GM13976 (cell line): ENCODE results near the gene PIK3CD.

Experiments used
- DNase-seq: peaks from one replicate; pipeline ENCODE4 v3.0.0; 2012; ENCODE audit warnings: low spot score
- CTCF ChIP-seq: IDR thresholded peaks from 2 replicates; pipeline ENCODE4 v1.5.1; 2012; ENCODE audit warnings: borderline replicate concordance, mild to moderate bottlenecking; ENCODE audit not compliant: insufficient read depth; ENCODE audit errors: extremely low read depth, missing control alignments, control extremely low read depth
- in situ Hi-C: fragments of 300-500 bp; cut with MboI; formaldehyde crosslinking; loops from one replicate; pipeline ENCODE4 v1.12.0; 2022; ENCODE audit warnings: low sequenced_read_pairs, mixed read lengths, inconsistent platforms; ENCODE audit not compliant: unreplicated experiment

PIK3CD gene

DNA sequence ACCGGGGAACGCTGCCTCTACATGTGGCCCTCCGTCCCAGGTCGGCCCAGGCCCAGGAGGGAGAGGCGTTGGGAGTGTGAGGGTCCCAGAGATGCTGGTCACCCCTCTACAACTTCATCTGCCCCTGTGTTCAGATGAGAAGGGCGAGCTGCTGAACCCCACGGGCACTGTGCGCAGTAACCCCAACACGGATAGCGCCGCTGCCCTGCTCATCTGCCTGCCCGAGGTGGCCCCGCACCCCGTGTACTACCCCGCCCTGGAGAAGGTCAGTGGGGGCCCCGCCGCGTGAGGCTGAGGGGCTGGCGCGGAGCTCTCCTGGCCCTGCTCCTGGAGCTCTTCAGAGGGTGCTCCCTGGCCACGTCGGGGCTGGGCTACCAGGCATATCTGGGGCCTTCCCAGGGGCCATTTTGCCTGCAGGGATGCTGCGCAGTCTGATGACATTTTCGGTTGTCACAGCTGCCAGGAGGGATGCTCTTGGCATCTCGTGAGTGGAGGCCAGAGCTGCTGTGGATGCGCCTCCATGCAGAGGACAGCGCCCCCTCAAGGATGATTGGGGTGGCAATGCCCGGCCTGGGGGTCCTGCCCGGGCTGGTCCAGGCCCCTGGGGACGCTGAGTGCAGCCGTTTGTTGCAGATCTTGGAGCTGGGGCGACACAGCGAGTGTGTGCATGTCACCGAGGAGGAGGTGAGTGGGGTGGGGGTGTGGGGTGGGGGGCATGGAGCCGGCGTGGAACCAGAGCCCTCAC is 68.6 kb downstream of the PIK3CD start:
- no peak for DNase-seq
- in situ Hi-C loops = no loop called here
- no peak for TF ChIP-seq CTCF

DNA sequence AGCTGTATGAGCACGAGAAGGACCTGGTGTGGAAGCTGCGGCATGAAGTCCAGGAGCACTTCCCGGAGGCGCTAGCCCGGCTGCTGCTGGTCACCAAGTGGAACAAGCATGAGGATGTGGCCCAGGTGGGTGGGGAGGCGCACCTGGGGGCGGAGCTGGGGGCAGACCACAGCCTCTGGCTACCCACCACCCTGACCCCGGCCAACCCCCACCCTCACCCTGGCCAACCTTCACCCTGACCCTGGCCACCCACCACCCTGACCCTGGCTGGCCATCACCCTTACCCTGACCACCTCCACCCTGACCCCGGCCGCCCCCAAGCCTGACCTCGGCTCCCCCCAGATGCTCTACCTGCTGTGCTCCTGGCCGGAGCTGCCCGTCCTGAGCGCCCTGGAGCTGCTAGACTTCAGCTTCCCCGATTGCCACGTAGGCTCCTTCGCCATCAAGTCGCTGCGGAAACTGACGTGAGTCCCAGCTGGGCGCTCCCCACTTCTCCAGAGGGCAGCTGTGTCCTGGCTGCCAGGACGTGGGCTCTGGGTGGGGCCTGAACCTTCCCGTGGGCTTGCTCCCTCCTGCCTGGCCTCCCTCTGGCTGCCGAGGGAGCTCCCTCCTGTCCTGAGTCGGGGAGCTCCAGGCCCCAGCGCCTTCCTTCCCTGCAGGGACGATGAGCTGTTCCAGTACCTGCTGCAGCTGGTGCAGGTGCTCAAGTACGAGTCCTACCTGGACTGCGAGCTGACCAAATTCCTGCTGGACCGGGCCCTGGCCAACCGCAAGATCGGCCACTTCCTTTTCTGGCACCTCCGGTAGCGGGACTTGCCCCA is 69.5 kb downstream of the PIK3CD start:
- no peak for TF ChIP-seq CTCF
- DNase-seq = no peak
- in situ Hi-C loops = no loop called here

DNA sequence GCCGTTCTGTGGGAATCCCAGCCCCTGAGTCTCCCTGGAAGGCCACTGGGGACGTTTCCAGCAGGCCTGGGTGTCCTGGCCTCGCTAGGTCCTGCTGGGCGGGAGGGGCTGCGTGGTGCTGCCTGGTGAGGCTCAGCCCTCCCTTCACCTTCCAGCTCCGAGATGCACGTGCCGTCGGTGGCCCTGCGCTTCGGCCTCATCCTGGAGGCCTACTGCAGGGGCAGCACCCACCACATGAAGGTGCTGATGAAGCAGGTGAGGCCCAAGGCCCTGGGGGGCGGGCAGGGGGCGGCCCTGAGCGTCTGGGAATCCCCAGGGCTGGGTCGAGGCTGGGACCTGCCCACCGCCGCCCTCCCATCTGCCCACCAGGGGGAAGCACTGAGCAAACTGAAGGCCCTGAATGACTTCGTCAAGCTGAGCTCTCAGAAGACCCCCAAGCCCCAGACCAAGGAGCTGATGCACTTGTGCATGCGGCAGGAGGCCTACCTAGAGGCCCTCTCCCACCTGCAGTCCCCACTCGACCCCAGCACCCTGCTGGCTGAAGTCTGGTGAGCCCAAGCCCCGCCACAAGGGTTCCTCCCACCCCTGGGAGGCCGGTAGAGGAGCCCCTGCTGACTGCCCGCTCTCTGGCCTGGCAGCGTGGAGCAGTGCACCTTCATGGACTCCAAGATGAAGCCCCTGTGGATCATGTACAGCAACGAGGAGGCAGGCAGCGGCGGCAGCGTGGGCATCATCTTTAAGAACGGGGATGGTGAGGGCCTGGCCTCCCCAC is 70.3 kb downstream of the PIK3CD start:
- DNase-seq = peak; percentile 62
- in situ Hi-C loops = no loop called here
- peak; percentile 29 for TF ChIP-seq CTCF

DNA sequence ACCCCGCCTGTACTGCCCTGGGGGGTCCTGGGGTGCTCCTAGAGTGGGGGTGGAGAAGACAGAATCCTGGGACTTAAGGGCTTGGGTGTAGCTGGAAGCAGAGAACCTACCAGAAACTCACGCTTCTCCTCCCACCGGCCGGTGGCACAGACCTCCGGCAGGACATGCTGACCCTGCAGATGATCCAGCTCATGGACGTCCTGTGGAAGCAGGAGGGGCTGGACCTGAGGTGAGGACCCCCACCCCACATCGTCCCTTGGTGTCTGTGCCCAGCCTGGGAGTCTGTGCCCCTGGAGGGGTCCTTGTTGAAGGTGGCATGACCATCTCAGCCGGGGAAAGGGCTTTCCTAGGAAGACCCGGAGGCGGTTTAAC is 70.8 kb downstream of the PIK3CD start:
- in situ Hi-C loops = no loop called here
- no peak for TF ChIP-seq CTCF
- no peak for DNase-seq

- no peak for DNase-seq
- in situ Hi-C loops = no loop called here
- no peak for TF ChIP-seq CTCF
Measured at GRCh38 chr1:9723068-9723805, 71.7 kb downstream of the PIK3CD start.

GRCh38 chr1:9723926-9724325 is 72.4 kb downstream of the PIK3CD start:
- TF ChIP-seq CTCF = no peak
- in situ Hi-C loops = no loop called here
- no peak for DNase-seq
